ENCODE results near the gene SETBP1. TPM values are rescaled to one million over a fixed set of nuclear protein-coding genes. Genes with fewer than 3 reads are reported as not detected.

The SETBP1 gene
- total RNA-seq, 1 experiment from 2014 or later = 14.0 TPM

- Histone ChIP-seq H3K4me3 (ENCODE audit: low read depth, low read length, poor library complexity, severe bottlenecking) (no peak overlapping the region), H3K4me1 (ENCODE audit: insufficient read depth, low read length, poor library complexity, severe bottlenecking) (no peaks in the 10 kb centered on the region), H3K9me3 (ENCODE audit: low read depth, low read length, poor library complexity, severe bottlenecking) (no peaks in the 10 kb centered on the region), H3K27me3 (replicated peaks; ENCODE audit: insufficient read depth, low read depth, low read length, poor library complexity) (no peaks in the 10 kb centered on the region), H3K36me3 (ENCODE audit: insufficient read depth, low read length, poor library complexity, severe bottlenecking) (no peaks in the 10 kb centered on the region), H3K27ac (ENCODE audit: low read depth, low read length, poor library complexity, severe bottlenecking) (no peak overlapping the region)
- DNase-seq (ENCODE audit: low spot score) = no peak
- ChIA-PET POLR2A (ENCODE audit: low non-redundant PET) (no interaction called here), CTCF (no interaction called here)
- intact Hi-C loops (cut with micrococcal nuclease; ENCODE audit: unreplicated experiment) = no loop called here
- TF ChIP-seq EZH2 (IDR thresholded peaks at IDR 0.05; ENCODE audit: borderline replicate concordance, low read depth, low read length, poor library complexity, severe bottlenecking) (no peak), CTCF (conservative IDR thresholded peaks at IDR 0.05; ENCODE audit: low read depth, low read length) (no peak)
- BruUV-seq (replicated peaks) = no TSS peak
These were observed 241.3 kb downstream of the SETBP1 start for GRCh38 chr18:44921974-44922373.

- ChIA-PET CTCF (no interaction called here), POLR2A (ENCODE audit: low non-redundant PET) (no interaction called here)
- TF ChIP-seq CTCF (conservative IDR thresholded peaks at IDR 0.05; ENCODE audit: low read depth, low read length) = no peak
- TF ChIP-seq EZH2 (IDR thresholded peaks at IDR 0.05; ENCODE audit: borderline replicate concordance, low read depth, low read length, poor library complexity, severe bottlenecking) = no peak
- H3K9me3 ChIP-seq (ENCODE audit: low read depth, low read length, poor library complexity, severe bottlenecking) = no peaks in the 10 kb centered on the region
- no peaks in the 10 kb centered on the region for H3K4me1 ChIP-seq (ENCODE audit: insufficient read depth, low read length, poor library complexity, severe bottlenecking)
- H3K36me3 ChIP-seq (ENCODE audit: insufficient read depth, low read length, poor library complexity, severe bottlenecking) = no peaks in the 10 kb centered on the region
- no peak overlapping the region for H3K4me3 ChIP-seq (ENCODE audit: low read depth, low read length, poor library complexity, severe bottlenecking)
- DNase-seq (ENCODE audit: low spot score) = no peak
- no peaks in the 10 kb centered on the region for H3K27me3 ChIP-seq (replicated peaks; ENCODE audit: insufficient read depth, low read depth, low read length, poor library complexity)
- no TSS peak for BruUV-seq (replicated peaks)
- H3K27ac ChIP-seq (ENCODE audit: low read depth, low read length, poor library complexity, severe bottlenecking) = no peak overlapping the region
- intact Hi-C loops (cut with micrococcal nuclease; ENCODE audit: unreplicated experiment) = no loop called here
These were observed 242.3 kb downstream of the SETBP1 start for GRCh38 chr18:44922968-44923367.

GRCh38 chr18:44924785-44925499, 244.3 kb downstream of the SETBP1 start:
- intact Hi-C loops (cut with micrococcal nuclease; ENCODE audit: unreplicated experiment) = no loop called here
- Histone ChIP-seq H3K4me1 (ENCODE audit: insufficient read depth, low read length, poor library complexity, severe bottlenecking) (no peaks in the 10 kb centered on the region), H3K4me3 (ENCODE audit: low read depth, low read length, poor library complexity, severe bottlenecking) (no peak overlapping the region), H3K36me3 (ENCODE audit: insufficient read depth, low read length, poor library complexity, severe bottlenecking) (no peaks in the 10 kb centered on the region), H3K27ac (ENCODE audit: low read depth, low read length, poor library complexity, severe bottlenecking) (no peak overlapping the region), H3K9me3 (ENCODE audit: low read depth, low read length, poor library complexity, severe bottlenecking) (no peaks in the 10 kb centered on the region), H3K27me3 (replicated peaks; ENCODE audit: insufficient read depth, low read depth, low read length, poor library complexity) (no peaks in the 10 kb centered on the region)
- BruUV-seq (replicated peaks) = no TSS peak
- DNase-seq (ENCODE audit: low spot score) = no peak
- CTCF ChIA-PET = interaction anchor here (0.7 kb wide), 1 partner anchor 288 kb away, joined by 4 read pairs; no protein-coding TSS in a partner anchor
- no peak for TF ChIP-seq CTCF (conservative IDR thresholded peaks at IDR 0.05; ENCODE audit: low read depth, low read length)
- no peak for TF ChIP-seq EZH2 (IDR thresholded peaks at IDR 0.05; ENCODE audit: borderline replicate concordance, low read depth, low read length, poor library complexity, severe bottlenecking)
- POLR2A ChIA-PET (ENCODE audit: low non-redundant PET) = interaction anchor here (0.6 kb wide), 2 partner anchors 23 to 53 kb away, joined by 3 to 5 read pairs; no protein-coding TSS in a partner anchor
